Panc1 (cell line): ENCODE results near the gene ATXN2.

Experiments
- CTCF ChIP-seq: fragments of 450-650 bp; IDR thresholded peaks from 2 replicates; pipeline ENCODE4 v1.5.1; 2017; ENCODE audit warnings: mild to moderate bottlenecking
- POLR2AphosphoS5 ChIP-seq: IDR thresholded peaks from 2 replicates; pipeline ENCODE4 v1.6.1; 2012; ENCODE audit warnings: mild to moderate bottlenecking, low read depth, low read length, moderate library complexity
- REST ChIP-seq, 2 experiments: IDR thresholded peaks; 2 replicates each; pipeline ENCODE4 v1.6.1; 2011 to 2012; ENCODE audit warnings: low read depth in 2 of 2, control low read depth in 1 of 2, low read length in 1 of 2, mild to moderate bottlenecking in 1 of 2, moderate library complexity in 1 of 2; ENCODE audit not compliant: insufficient read depth in 1 of 2
- SIN3A ChIP-seq: IDR thresholded peaks from 2 replicates; pipeline ENCODE4 v1.6.1; 2012; ENCODE audit warnings: low read depth, mild to moderate bottlenecking, low read length, moderate library complexity, borderline replicate concordance; ENCODE audit not compliant: insufficient read depth
- TCF7L2 ChIP-seq: IDR thresholded peaks from 2 replicates; pipeline ENCODE4 v1.6.1; 2011; ENCODE audit warnings: mild to moderate bottlenecking, low read depth, low read length, inconsistent platforms

- TF ChIP-seq CTCF, result peak; percentile 84
- TF ChIP-seq TCF7L2, result no peak
- no peak for TF ChIP-seq POLR2AphosphoS5
- TF ChIP-seq REST (IDR thresholded peaks at IDR 0.05; ENCODE audit: insufficient read depth in 1 of 2, low read depth in 2 of 2, low read length in 1 of 2), result no peak
- TF ChIP-seq SIN3A, result no peak
Measured at GRCh38 chr12:111451649-111452129, 147.4 kb downstream of the ATXN2 start.
